Stimulated activated CD4-positive, alpha-beta T cell treated with anti-CD3 and anti-CD28 coated beads, Interleukin-2, amount 100 ng/mL, for 4 hours (primary cell): Measurements from ENCODE around the gene GPATCH2L.

ENCODE experiments used
- DNase-seq: peaks from one replicate; pipeline ENCODE4 v3.0.0-alpha.2; 2020; ENCODE audit warnings: low read depth

GPATCH2L gene

DNA sequence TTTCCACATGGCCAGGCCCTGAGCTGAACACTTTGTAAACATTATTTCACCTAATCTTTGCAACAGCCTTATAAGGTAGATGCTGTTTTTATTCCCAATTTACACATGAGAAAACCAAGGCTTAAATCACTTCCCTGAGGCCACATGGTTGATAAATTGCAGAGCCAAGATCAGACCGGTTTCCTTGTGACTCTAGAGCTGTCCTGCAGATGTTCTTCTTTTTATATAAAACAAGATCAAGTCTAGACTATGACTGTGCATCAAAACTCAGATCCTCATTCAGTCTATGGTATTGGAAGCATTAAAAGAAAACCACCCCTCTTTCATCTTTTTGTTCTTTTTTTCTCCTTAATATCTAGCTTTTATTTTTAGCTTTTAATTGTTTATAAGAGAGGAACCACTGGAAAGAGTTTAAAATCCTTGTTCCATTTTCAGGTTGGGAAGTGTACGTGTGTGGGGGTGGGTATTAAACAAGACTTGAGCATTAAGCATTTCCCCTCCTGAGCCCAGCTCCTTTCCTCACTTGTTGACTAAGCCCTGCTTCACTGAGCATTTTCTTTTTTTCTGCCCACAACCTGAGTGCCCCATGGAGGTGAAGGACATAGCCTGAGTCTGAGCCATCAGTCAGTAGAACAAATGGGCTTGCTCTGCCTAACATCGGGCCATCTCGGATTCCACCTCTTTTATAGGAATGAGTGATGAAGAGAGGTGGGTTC is 45.4 kb downstream of the GPATCH2L start:
- DNase-seq = no peak

DNA sequence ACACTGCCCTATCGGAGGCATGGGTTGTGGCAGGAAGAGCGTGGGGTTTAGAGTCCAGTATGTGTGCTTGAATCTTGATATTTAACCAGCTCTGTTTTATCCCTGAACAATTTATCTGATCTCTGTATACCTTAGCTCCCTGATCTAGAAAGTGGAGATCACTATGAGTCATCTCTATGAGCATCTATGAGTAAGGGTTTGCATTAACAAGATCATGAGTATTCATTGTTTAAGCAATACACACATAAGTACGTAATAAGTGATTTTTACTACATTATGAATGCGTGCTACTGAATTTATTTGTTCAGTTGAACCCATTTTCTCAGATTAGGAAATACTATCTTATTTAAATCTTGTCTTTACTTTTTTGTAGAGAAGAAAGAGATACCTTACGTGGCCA is 49.4 kb downstream of the GPATCH2L start:
- no peak for DNase-seq

DNA sequence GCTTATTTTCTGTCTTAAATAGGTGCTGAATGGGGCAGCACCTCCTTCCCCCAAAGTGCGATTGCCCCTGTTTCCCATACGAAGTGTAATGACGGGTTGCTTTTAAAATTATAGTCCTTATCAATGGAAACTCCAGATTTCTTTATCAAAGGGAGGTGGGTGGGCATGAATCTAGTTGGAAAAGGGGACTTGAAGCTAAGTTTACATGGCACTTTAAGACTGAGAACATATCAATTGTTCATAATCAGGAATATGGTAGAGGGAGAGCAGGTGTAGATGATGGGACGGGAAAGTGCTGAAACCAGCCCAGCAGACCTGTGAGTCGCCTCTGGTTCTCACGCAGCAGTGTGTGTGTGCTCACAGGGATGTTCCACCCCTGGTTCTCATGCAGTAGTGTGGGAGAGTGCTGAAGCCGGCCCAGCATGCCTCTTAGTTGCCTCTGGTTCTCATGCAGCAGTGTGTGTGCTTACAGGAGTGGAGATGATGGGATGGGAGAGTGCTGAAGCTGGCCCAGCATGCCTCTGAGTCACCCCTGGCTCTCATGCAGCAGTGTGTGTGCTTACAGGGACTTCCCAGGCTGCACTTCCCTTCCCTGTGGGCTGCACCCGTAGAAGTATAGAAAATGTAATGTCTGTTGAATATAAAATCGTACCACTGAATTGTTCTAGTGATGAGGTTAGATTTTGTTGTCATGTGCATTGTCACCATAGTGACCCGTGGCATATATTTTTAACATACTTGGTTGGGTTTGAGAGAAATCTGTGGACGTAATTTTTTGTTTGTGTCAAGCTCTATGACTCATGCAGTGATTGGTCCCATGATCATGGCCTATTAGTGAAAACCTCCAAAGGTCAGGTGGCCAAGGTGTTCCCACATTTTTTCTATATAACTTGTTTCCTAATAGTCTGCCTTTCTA is 51.6 kb downstream of the GPATCH2L start:
- no peak for DNase-seq

DNA sequence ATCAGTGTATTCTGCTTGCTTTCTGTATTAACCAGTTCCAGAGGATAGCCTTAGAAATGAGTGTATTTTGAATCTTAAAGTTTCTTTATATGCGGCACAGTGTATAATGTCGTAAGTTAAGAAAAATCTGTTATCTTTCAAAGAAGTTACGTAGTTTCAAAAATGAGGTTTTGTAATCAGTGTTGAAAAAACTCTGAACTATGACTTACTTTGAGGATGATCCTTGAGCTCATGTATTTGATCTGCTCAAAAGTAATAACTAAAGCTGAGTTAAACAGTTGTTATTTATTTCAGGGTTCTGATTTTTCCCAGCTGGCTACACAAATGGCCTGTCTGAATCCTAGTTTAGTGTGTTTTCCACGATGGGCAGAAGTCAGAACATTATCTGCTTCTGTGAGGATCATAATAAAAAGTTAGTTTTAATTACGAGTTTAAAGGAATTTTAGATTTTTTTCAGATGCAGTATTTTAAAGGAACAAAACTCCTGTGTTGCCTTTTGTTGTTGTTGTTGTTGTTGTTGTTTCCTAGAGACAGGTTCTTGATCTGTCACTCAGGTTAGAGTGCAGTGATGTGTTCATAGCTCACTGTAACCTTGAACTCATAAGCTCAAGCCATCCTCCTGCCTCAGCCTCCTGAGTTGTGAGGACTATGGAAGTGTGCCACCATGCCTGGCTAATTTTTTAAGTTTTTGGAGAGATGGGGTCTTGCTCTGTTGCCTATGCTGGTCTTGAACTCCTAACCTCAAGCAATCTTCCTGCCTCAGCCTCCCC is 52.9 kb downstream of the GPATCH2L start:
- no peak for DNase-seq

DNA sequence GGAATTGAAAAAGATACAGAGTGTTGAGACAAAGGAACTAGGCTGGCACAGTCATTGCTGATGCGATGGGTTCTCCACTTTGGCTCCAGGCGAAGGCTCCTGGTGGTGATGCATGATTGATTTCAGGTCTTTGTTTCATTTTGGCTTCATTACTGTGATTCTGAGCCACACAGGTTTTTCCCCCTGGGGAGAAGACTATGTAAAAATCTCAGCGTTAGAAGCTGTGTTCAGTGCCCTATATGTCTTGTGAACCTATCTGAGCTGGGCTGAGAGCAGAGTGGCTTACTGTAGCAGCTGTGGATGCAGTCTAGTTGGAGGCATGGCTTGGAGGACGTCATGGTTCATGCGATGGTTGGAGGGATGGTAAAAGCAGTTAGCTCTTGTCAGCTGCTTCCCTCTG is 54.0 kb downstream of the GPATCH2L start:
- no peak for DNase-seq

DNA sequence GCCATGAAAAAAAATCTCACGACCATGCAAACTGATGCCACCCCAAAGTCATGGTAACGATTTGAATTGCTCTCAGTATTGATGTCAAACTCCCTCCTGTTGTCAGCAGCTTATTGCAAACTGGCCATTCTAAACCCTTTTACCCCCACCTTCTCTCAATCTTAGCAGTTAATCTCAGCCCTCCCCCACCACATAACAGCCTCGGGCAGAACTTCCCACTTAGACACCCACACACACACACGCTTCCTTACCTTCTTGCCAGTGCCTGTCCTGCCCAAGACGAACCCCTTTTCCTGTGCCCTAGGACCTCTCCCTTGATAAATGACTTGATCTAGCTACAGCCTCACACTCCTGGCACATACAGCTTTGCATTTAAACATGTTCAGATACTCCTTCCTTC is 56.6 kb downstream of the GPATCH2L start:
- no peak for DNase-seq

DNA sequence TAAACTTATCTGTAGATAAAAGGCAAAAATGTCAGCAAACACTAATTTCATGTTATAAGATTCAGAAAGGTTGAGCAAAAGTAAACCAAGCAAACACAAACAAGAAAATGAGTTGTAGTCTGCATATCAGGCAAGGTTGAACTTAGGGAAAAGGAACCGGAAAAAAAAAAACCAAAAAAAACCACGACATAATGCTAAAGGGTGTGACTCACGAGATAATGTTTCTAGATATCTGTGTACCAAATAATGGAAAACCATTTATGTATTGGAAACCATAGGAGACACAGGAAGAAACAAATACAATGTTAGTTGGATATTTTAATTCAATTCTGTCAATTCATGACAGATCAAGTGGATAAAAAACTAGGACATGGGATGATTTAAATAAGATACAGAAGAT is 60.5 kb downstream of the GPATCH2L start:
- DNase-seq = no peak

DNA sequence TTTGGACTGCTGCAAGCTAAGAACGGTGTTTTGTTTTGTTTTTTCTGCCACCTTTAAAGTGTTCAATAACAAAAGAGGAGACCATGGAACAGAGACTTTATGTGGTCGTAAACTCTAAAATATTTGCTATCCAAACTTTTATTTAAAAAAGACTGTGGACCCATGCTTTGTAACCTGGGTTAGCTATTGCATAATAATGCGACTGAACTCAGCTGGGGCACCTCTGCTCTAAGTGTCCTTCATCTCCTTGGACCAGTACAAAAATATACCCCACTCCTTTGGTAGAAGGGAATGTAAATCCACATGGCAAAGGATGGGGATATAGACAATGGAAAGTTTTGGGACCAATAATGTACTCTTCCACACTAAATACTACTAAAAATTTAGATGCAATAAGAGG is 65.5 kb downstream of the GPATCH2L start:
- DNase-seq = no peak

DNA sequence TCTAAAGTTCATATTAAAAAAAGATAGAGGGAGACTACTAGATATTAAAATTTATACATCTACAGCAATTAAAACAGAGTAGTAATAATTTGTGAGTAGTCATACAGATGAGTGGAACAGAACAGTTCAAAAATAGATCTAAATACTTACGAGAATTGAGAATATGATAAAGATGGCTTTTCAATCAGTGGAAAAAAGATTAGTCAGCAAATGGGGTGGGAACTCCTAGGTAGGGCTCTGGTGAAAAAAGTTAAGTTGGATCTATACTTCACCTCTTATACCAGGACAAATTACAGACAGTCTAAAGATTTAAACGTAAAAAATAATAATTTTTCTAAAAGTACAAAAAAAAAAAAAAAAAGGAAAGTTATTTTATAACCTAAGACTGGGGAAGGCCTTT is 66.9 kb downstream of the GPATCH2L start:
- DNase-seq = no peak

DNA sequence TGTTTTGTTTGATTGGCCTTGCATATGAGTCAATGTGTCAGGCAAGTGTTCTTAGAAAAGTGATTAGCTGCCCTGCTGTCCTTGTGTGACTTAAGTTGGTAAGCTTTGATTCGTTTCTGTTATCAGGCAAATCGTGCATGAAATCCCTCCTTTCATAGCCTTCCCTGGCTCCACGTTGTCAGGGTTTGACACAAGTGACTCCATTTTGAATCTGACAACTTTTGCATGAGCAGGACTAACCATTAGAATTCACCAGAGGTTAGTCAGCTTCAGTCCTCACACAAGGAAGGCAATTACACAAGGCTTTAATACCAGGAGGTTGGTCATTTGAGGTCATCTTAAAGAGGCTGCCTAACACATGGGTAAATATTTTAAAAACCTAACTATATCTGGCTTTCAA is 68.2 kb downstream of the GPATCH2L start:
- no peak for DNase-seq

DNA sequence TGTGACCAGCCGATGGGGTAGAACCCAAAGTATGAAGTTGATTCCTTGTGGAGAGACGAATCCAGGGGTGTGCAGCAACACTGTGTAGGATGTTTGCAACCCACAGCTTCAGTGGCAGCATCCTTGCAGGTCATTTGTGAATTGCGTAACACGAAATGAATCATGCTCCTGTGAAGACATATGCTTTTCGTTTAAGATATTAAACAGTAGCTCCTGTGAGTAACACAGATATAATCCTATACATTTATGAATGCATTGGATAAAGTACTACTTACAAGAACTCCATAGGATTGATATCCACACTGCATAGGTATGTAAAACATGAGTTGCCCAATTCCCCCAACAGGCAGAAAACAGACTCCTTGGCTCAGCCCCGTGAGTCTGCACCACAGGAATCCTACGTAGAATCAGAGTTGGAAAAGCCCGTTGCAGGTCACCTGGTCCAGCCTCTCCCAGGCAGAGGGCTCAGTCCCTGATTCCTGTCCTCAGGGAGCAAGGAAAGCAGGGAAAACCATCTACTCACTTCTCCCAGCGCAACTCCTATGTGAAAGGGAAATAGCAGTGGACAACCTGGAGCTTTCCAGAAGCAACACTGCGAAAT is 75.8 kb downstream of the GPATCH2L start:
- DNase-seq = no peak

DNA sequence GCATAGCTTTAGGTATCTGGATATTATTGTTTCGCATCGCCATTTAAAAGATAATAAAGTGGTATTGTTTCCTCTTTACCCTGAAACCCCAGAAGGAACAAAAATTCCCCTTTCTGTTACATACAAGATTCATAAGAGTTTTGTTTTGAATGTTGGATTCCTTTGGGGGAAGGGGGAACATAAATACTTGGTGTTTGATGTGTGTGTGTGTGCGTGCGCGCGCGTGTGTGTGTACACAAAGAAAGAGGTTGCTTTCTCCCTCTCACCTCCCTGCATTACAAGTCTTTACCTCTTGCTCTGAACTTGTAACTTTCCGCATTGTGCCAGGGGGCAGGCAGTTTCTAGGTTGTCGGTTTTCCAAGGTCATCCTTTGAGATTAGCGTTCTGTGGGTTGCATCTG is 76.4 kb downstream of the GPATCH2L start:
- no peak for DNase-seq

DNA sequence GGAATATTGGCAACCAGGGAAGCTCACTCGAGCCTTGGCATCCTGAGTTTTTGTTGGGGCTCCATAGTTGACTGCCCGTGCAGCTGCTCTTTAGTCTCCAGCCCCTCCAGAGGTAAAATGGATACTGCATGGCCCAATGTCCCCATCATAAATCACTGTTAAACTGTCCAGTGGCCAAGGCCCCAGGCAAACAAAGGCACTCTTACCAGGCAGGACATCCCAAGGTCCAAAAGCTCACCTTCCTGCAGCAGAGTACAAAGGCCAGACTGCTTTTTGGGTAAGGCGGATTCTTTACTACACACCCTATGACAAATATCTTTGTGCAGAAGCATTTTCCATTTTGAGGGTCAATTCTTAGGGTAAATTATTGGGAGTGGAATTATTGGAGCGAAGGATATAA is 81.1 kb downstream of the GPATCH2L start:
- DNase-seq = no peak

DNA sequence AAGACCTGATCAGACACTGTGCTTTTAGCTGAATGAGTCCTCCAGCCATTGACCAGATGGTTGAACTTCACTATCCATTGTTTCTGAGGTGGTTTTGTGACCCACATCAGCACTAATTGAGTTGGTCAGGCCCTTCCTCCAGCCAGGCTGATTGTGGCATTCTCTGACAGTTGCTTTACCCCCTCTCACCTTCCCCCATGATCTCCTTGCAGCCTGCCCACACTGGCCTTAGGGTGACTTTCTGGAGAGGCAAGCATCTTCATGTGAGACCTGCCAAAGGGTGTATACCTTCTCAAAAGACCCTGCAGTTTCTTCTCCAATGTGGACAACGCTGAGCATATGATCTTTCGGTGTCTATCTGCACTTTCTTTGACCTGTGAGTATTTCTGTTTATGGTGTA is 83.9 kb downstream of the GPATCH2L start:
- DNase-seq = no peak

DNA sequence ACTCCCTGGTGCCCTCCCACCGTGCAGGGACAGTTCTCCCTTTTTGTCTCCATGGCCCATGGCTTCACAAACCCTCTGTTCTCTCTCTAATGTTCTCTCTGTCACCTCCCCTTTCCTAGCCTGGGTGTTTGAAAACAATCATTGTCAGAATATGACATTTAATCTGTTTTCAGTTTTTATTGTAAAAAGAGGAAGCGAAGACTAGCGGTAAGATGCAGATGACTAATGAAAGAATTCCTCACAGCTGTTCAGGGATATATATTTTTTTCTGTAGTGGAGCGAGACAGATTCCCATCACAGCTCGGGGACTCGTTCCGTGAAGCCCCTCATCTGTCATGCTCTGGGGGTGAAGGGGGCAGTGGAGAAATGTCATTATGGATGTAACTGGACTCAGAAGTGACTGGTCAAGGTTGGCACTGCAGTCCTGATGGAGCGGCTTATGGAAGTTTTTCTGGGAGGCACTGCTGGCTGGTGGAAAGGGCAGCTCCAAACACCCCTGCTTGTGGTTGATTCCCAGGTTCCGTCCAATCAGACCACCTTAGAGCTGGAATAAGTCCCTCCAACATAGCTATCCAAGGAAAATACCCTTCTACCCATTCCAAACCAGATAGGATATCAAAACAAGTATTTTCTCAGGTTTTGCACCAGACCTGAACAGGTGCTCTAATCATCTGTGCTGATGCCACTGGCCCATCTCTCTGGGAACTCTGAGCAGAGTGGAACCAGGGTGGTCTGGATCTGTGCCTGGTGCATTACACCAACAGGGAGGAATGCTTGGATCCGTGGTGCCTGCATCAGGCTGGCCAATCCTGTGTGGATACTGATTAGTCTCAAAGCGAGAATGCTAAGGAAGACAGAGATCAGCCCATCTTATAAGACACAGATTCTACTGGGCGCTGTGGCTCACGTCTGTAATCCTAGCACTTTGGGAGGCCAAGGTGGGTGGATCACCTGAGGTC is 84.7 kb downstream of the GPATCH2L start:
- DNase-seq = no peak

DNA sequence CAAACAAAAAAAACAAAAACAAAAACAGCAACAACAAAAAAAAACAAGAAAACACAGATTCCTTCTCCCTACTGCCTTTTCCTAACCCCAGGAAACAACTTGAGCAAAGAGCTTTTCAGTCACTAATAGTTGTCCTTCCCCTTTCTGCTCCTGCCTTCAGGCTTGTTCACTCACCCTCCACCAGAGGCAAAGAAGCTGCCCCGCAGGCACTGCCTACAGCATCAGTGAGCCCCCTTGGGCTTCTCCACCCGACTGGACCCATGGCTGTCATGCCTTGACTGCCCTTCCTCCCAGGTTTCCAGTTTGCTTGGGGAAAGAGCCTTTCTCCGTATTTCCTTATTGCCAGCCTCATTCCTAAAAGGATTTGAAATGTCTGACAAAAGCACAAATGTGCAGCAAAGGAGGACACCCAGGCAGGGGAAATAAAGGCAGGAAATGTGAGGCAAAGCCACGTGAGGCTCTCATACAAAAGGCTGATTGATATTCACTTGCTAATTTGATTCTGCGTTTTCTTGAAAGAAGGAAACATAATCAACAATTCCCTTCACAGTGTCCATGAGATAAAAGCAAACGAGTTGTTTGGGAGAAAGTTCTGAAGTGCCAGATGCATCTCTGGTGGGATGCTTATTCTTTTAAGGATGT is 85.7 kb downstream of the GPATCH2L start:
- no peak for DNase-seq

DNA sequence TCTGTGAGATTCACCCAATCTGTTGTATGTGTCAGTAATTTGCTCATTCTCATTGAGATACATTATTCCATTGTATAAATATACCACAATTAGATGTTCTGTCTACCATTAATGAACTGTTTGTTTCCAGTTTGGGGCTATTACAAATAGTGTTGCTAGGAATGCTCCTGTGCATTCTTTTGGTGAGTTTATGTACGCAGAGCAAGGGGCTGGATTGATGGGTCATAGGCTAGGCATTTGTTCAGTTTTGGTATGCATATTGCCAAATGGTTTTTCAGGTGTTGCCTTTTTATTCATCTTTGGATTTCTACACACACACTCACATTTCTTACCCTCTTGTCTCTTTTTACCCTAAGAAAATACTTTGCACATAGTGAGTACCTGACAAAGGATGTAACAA is 93.4 kb downstream of the GPATCH2L start:
- DNase-seq = no peak

DNA sequence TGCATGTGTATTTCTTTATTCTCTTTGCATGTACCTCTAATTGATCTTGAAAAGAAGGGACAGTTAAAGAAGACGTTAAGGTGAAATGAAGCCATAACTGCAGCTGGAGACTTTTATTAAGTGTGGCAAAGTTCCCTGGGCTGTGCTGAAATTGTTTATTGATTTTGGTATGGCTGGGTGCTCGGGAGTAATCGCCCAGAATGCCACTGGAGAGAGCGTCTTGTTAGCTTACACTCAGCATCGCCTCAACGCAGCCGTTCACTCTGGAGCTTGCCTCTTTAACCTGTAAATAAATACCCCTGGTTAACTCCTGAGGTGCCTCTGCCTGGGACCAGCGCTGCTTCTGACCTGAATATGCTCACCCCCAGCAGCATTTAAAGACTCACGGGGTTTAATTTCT is 98.6 kb downstream of the GPATCH2L start:
- DNase-seq = no peak

DNA sequence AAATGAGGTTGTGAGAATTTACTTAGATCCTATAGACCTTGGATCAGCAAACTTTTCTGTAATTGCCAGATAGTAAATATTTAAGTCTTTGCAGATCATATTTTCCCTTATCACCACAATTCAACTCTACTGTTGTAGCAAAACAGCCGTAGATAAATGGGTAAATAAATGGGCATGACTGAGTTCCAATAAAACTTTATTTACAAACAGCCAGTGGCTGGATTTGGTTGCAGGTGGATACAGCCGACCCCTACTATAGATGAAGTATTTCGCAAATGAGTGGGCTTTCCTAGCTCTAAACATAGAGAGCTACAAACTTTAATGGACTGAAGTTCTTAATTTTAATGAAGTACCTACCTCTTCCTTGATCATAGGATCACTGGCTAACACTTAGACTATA is 100.7 kb downstream of the GPATCH2L start:
- DNase-seq = no peak

DNA sequence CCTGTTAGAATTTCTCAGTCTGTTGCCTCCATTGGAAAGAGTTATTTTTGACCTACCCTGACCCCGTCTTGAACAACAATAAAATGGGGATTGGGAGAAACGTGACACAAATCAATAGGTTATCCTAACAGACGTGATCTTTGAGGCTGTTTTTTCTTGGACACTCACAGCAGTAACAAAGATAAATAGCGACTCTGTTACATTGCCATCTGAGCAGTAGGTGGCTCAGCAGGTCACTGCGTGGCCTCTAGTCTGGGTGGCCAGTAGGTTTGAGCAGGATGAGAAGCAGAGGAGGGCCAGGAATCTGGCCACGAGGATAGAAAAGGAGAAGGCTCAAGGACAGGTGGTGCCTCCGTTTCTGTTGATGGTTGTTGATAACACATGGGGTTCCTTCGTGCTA is 101.4 kb downstream of the GPATCH2L start:
- no peak for DNase-seq

DNA sequence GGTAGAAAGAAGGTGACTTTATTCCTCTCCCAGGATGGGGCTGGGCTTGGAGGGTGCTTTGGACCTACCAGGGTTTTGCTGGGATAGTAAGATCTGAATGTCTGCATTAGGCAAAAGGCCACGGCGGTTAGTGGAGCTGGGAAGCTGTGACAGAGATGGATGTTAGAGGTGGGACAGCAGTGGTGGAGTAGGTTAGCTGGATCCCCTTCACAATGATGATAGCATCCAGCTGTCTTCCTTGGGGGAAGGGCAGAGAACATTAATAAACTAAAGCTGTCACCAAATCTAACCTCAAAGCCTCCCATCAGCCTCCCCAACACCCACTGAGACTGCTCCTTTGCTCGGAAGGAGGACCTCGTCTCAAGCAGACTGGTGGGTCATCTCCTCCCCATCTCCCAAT is 104.8 kb downstream of the GPATCH2L start:
- no peak for DNase-seq
